Measurements from ENCODE around the gene SLC51B.
"Not testable (repeated sequence)": the region's sequence is repeated elsewhere in the genome, so short reads cannot be mapped to it uniquely, and the experiment has no call there.

The SLC51B gene

DNA sequence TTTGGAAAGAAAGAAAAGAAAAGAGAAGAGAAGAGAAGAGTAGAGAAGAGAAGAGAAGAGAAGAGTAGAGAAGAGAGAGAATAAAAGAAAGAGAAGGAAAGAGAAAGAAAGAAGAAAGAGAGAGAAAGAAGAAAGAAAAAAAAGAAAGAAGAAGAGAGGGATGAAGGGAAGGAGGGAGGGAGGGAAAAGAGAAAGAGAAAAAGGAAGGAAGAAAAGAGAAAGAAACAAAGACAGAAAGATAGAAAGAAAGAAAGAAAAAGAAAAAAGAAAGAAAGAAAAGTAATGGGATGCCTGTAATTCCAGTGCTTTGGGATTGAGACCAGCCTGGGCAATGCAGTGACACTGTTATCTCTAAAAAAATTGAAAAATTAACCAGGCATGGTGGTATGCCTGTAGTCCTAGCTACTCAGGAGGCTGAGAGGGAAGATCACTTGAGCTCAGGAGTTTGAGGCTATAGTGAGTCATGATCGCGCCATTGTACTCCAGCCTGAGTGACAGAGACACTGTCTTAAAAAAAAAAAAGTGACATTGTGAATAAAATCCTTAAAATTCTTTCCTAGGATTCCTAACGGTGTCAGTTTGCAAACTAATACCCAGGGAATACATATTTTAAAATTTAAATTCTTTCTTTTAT is 20.9 kb downstream of the SLC51B start:
- DNase-seq (ENCODE audit: low read depth in 2 of 2) = no peak

DNA sequence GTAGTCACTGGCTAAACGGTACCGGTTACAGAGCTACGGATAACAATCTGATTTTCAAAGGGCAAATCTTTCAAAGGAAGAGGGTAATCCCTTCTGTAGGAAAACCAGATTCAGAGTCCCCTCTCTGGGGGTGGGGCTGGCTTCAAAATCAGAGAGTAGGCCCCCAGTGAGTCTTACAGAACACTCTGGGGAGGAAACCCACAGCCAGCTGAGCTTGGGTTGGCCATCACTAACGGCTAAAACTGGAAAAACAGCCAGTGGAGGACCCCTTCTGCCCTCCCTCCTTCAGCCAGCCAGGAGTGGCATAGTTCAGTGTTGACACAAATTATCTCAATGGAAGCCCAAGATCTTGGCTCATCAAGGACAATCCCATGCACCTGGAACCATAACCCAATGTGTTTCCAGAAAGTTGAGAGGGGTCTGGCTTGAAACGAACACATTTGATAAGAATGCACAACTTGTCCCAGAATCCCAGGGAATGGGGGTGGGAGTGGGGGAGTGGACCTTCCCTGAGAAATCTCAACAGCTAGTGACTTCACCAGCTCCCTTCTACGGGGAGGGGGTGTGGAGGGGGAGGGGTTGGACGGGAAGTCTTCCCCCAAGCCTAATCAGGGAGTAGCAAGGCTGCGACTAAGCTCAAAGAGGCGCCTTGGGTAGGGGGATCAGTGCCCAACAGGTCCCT is 21.6 kb downstream of the SLC51B start:
- DNase-seq (ENCODE audit: low read depth in 2 of 2) = no peak

DNA sequence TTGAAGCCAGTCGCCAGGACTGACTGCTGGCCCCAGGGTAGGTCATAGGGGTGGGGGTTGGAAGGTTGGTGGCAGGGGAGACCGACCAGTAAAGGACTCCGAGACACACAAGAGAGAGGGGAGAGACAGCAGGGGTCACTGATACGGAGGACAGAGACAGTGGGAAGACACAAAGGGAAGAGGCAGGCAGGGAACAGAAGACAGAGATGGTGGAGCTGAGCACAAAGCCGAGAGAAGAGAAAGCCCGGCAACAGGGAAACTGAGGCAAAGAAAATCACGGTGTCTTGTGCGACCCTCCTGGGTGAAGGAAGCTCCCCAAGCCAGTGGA is 22.1 kb downstream of the SLC51B start:
- no peak for DNase-seq (ENCODE audit: low read depth in 2 of 2)

DNA sequence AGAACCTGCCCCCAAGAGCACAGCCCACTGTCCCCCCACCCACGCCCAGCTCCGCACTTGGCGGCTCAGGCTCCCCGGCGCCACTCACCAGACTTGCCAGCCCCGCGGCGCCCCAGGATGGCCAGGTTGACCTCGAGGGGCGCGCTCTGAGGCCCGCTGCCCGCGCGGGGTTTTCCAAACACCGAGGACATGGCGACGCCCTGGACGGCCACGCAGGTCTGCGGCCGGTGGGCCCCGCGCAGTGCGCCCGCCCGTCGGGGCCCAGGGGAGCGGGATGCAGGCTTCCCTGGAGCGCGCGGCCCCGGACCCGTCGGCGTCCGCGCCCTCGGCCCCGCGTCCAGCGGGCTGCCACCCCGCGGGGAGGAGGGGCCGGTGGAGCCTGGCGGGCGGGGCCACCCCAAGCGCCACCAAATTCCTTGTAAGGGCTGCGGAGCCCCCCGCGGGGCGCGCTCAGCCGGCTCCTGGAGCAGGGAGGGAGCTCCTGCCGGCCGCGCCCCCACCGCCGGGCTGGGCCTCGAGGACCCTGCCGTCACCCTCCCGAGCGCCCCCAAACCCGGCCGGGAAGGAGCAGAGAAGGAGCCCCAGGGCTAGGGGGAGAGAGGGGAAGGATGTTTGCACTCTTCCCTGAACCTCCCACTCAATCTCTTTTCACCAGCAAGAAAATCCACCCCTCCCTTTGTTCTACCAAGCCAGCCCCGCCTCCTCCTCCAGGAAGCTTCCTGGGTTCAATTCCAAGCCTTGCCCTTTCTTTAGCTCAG is 22.6 kb downstream of the SLC51B start, which contains the start of gene RASL12:
Gene RASL12 (minus strand): TSS at position 347 of the 758 bp plus-strand sequence. CDS start 156 bp downstream, at position 191.
- DNase-seq (ENCODE audit: low read depth in 2 of 2) = no peak

DNA sequence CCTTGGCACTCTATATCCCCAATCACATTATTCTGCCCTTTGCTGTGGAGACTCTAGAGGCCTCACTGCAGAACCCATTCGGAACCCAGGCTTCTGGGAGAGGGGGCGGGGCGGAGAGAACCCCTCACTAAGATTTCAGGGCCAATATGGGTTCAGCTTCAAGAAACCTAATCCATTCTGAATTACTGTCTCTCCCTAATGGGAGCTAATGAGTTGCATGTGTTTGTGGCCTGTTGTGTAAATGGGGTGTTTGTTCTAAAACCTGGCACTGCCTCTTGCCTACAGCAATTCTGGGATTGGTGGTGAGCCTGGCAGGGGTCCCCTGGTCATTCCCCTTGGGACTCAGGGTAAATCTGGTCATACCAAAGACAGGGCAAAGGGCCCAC is 23.2 kb downstream of the SLC51B start:
- no peak for DNase-seq (ENCODE audit: low read depth in 2 of 2)

DNA sequence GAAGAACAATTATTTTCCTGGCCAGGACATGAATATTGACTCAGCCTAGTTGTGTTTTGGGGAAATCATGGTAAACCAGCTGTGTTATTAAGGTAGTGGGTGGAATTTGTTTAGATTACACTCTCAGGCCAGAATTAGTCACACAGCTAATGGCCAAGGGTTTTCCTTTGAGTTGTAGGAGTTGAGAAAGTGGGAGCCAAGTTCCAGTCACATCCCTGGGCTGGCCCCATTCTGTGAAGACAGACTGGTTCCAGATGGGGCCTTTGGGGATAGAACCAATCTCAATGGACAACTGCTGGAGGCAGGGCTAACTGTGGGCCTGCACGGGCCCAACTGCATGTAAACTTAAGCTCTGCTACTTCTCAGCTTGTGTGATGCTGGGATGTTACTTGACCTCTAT is 24.0 kb downstream of the SLC51B start:
- no peak for DNase-seq (ENCODE audit: low read depth in 2 of 2)

DNA sequence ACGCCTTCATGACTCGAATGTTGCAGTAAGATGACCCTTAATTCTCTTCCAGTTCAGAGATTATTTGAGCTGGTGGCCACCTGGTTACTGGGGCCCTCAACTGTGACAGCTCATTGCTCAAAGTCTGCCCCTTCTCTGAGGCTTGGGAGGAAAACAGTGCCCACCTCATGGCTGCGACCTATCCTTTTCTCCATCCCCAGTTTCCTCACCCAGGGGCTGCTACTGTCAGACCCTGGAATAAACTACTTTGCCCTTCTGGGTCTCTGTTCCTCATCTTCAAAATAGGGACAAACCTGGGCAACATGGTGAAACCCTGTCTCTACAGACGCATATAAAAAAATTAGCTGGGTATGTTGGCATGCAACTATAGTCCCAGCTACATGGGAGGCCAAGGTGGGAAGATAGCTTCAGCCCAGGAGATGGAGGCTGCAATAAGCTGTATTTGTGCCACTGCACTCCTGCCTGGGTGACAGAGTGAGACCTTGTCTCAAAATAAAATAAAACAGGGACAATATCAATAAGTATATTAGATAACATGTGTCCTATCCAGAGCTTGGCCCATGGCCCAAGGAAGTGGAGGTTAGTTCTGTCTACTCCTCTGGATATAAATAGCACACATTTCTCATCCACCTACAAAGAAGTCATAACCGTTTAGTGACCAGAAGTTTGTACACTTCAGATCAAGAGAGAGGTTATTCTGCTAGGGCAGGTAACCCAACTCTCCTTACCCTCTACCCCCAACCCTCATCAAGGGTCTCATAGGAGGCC is 24.8 kb downstream of the SLC51B start:
- DNase-seq (ENCODE audit: low read depth in 2 of 2) = no peak

DNA sequence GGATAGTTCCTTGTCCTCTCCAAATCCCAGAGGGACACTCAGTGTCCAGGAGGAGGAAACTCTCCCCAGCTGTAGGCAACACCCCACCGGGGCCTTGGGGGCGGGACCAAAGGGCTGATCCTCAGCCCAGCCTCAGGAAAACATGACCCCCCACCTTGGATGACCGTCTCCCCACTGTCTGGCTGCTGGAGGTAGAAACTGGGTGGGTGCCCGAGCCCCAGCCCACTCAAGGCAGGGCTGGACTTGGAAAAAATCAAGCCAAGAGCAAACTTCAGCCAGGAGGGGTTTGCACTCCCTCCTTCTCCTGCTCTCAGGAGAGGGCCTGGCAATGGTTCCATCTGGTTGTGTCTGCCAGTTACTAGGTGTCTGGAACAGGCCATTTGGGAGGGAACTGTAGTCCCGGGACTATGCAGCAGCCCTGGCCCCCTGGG is 26.2 kb downstream of the SLC51B start:
- no peak for DNase-seq (ENCODE audit: low read depth in 2 of 2)

DNA sequence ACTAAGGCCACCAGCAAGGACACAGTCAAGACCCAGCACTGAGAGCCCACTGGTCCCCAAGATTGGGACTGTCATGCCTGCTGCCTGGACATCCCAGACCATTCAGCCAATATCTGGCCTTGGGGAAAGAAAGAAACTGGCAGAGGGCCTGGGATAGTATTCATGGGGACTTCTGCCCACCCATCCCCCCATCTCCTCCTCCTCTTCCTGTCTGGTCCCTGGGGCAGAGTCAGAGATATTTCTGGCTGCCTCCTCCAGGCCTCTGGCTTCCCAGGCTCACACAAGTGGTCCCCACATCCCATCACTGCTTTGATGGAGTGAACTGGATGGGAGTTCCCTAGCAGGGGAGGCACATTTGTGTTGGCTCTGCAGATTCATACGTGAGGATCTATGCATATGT is 26.8 kb downstream of the SLC51B start:
- no peak for DNase-seq (ENCODE audit: low read depth in 2 of 2)

DNA sequence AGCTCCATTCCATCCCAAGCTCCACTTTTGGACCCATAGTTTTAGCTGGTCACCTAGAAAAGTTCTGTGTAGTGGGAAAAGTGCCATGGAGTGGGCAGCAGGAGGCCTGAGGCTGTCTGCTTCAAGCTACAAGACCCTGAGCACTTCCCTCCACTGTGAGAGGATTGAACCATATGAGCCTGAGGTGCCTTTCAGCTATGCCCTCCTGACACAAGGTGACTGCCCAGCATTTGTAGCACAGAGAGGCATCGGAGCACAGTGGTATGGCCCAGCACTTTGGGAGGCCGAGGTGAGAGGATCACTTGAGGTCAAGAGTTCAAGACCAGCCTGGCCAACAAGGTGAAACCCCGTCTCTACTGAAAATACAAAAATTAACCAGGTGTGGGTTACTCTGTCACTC is 27.4 kb downstream of the SLC51B start:
- no peak for DNase-seq (ENCODE audit: low read depth in 2 of 2)

DNA sequence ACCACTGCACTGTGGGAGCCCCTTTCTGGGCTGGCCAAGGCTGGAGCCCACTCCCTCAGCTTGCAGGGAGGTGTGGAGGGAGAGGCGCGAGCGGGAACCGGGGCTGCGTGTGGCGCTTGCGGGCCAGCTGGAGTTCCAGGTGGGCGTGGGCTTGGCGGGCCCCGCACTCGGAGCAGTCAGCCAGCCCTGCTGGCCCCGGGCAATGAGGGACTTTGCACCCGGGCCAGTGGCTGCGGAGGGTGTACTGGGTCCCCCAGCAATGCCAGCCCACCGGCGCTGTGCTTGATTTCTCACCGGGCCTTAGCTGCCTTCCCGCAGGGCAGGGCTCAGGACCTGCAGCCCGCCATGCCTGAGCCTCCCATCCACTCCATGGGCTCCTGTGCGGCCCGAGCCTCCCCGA is 29.8 kb downstream of the SLC51B start:
- DNase-seq (ENCODE audit: low read depth in 2 of 2) = not testable (repeated sequence)

DNA sequence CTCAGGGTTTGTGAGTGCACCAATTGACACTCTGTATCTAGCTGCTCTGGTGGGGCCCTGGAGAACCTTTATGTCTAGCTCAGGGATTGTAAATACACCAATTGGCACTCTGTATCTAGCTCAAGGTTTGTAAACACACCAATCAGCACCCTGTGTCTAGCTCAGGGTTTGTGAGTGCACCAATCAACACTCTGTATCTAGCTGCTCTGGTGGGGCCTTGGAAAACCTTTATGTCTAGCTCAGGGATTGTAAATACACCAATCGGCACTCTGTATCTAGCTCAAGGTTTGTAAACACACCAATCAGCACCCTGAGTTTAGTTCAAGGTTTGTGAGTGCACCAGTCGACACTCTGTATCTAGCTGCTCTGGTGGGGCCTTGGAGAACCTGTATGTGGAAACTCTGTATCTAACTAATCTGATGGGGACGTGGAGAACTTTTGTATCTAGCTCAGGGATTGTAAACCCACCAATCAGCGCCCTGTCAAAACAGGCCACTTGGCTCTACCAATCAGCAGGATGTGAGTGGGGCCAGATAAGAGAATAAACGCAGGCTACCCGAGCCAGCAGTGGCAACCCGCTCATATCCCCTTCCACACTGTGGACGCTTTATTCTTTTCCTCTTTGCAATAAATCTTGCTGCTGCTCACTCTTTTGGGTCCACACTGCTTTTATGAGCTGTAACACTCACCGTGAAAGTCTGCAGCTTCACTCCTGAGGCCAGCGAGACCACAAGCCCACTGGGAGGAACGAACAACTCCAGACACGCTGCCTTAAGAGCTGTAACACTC is 30.6 kb downstream of the SLC51B start:
- not testable (repeated sequence) for DNase-seq (ENCODE audit: low read depth in 2 of 2)

DNA sequence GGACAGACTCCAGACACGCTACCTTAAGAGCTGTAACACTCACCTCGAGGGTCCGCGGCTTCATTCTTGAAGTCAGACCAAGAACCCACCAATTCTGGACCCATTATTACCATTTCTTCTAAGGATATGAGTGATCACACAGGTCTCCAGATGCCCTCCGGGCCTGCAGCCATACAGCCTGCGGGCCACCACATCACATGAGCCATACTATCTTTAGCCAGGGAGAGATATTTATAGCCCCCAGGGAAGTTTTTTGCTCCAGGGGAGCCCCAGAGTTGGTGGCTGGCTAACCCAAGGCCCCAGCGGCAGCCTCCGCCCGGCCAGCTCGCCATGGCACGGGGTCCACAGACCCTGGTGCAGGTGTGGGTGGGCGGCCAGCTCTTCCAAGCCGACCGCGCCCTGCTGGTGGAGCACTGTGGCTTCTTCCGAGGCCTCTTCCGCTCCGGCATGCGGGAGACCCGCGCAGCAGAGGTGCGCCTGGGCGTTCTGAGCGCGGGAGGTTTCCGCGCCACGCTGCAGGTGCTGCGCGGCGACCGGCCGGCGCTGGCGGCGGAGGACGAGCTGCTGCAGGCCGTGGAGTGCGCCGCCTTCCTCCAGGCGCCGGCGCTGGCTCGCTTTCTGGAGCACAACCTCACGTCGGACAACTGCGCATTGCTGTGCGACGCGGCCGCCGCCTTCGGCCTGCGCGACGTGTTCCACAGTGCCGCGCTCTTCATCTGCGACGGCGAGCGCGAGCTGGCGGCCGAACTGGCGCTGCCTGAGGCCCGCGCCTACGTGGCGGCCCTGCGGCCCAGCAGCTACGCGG is 31.5 kb downstream of the SLC51B start, which contains the start of gene KBTBD13:
Gene KBTBD13 (plus strand): TSS at position 261 of the 805 bp plus-strand sequence. CDS start 70 bp downstream, at position 331.
- DNase-seq (ENCODE audit: low read depth in 2 of 2) = no peak

DNA sequence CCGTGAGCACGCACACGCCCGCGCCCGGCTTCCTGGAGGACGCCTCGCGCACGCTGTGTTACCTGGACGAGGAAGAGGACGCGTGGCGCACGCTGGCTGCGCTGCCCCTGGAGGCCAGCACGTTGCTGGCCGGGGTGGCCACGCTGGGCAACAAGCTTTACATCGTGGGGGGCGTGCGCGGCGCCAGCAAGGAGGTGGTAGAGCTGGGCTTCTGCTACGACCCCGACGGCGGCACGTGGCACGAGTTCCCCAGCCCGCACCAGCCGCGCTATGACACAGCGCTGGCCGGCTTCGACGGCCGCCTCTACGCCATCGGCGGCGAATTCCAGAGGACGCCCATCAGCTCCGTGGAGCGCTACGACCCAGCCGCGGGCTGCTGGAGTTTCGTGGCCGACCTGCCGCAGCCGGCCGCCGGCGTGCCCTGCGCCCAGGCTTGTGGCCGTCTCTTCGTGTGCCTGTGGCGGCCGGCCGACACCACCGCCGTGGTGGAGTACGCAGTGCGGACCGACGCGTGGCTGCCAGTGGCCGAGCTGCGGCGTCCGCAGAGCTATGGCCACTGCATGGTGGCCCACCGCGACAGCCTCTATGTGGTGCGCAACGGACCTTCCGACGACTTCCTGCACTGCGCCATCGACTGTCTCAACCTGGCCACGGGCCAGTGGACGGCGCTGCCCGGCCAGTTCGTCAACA is 32.2 kb downstream of the SLC51B start:
- no peak for DNase-seq (ENCODE audit: low read depth in 2 of 2)

DNA sequence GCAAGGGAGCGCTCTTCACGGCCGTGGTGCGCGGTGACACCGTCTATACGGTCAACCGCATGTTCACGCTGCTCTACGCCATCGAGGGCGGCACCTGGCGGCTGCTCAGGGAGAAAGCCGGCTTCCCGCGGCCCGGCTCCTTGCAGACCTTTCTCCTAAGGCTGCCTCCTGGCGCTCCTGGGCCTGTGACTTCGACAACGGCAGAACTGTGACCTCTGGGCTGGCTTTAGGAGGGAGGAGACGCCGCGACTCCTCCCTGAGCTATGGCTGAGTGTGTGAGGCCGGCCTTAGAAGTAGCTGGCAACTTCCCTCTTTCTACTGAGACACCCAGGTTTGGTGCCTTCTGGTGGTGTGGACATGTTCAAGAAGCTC is 32.8 kb downstream of the SLC51B start:
- DNase-seq (ENCODE audit: low read depth in 2 of 2) = peak; percentile 36 to 50

DNA sequence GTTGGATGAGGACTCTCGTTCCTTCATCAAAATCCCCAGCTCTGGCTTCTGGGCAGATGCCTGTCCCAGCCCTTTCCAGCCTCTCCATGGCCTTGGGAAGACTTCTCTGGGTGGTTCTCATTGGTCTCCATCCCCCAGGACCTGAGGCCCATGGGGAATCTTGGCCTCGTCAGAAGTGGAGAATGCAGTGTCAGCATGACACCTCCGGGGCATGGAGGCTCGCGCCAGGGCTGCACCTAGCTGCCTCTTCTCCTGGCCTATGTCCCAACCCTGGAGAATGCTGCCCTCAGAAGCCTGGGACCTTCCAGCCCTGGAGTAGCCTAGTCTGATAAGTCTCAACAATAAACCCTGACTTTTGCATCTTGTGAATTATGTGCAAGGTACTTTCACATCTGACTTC is 34.4 kb downstream of the SLC51B start:
- no peak for DNase-seq (ENCODE audit: low read depth in 2 of 2)

DNA sequence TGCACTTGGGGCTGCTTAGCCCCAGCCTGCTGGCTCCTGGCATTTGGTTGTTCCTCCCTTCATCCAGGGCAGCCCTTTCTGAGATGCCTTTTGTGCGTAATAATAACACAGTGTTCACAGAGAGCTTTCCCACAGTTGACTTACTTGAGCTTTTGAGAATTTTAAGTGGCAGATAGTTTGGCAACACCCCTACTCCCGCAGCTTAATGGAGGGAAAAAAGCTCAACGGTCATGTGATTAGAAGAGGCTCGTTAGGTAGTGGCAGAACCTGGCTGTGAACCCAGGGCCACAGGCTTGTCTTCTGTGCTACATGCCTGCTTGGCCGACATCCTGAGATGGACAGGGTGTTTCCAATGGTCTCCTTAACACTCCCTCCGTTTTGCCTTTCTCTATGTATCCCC is 36.1 kb downstream of the SLC51B start:
- no peak for DNase-seq (ENCODE audit: low read depth in 2 of 2)

DNA sequence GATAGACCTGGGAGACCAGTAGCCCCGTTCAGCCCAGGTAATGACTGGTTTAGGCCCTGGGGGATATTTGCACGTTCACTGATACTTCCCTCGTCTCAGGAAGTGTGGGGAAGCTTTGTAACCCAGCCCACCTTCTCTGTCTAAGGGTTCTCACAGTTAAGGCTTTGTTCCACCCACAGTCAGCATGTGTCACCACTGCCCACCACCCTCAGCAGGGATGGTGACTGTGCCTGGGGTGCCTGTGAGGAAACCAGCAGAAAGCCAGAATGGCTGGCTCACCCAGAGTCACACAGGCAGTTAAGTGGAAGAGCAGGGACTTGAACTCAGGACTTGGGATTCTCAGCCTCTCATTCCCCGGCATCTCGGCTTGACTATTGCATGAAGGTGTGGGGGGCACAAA is 36.6 kb downstream of the SLC51B start:
- DNase-seq (ENCODE audit: low read depth in 2 of 2) = no peak

DNA sequence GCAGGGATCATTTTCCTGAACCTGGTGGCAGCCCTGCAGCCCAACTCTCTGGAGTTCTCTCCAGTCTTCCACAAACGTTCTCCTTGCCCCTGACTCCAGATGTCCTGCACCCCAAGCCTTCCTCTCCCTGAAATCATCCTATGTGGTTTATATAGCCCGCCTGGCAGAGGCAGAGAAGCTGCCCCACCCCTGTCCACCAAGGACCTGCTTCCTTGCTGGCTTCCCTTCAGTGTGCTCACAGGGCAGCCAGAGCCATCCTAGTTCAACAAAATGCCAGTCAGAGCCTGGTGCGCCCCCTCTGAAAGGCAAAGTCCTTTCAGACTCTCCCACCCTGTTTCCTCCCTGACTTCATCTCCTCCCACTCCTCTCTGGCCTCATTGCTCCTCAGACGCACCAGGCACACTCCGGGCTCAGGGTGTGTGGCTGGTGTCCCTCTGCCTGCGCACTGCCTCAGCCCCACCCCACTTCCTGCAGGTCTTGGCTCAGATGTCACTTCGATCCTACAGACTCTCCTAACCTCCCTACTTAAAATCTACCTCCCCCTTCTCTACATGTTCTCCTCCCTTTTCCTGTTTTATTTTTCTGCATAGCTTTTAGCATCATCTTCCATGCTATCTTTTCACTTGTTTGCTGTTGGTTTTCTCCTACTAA is 37.2 kb downstream of the SLC51B start:
- no peak for DNase-seq (ENCODE audit: low read depth in 2 of 2)

All from stimulated activated CD4-positive, alpha-beta T cell treated with anti-CD3 and anti-CD28 coated beads, Interleukin-4, amount 100 ng/mL, for 48 hours (primary cell).